Measurements from ENCODE around the gene CHP2.
"Not testable (repeated sequence)": the region's sequence is repeated elsewhere in the genome, so short reads cannot be mapped to it uniquely, and the experiment has no call there.

Gene CHP2

GRCh38 chr16:23754594-23755483 is at the start of gene CHP2:
TSS of gene CHP2 (plus strand) at chr16:23755026. CDS start at chr16:23755050, 24 bp downstream.
- no peak for DNase-seq

GRCh38 chr16:23705517-23705902 is 49.3 kb upstream of the CHP2 start:
- no peak for DNase-seq

- DNase-seq, result no peak
These were observed 48.4 kb upstream of the CHP2 start for GRCh38 chr16:23706439-23706838.

- no peak for DNase-seq
These were observed 45.3 kb upstream of the CHP2 start for GRCh38 chr16:23709536-23709935.

- DNase-seq, result no peak
These were observed 44.8 kb upstream of the CHP2 start for GRCh38 chr16:23710008-23710407.

GRCh38 chr16:23710504-23710903 is 44.3 kb upstream of the CHP2 start:
- no peak for DNase-seq

GRCh38 chr16:23711785-23712184 is 43.0 kb upstream of the CHP2 start:
- DNase-seq, result no peak

- DNase-seq, result no peak
These were observed 41.9 kb upstream of the CHP2 start, which contains the start of gene ERN2 for GRCh38 chr16:23712976-23713375. TSS of gene ERN2 (minus strand) at chr16:23713222. CDS start at chr16:23713187, 35 bp downstream.

- no peak for DNase-seq
These were observed 38.3 kb upstream of the CHP2 start for GRCh38 chr16:23716484-23716883.

GRCh38 chr16:23722613-23723240 is 32.1 kb upstream of the CHP2 start:
- DNase-seq, result not testable (repeated sequence)

- no peak for DNase-seq
These were observed 30.6 kb upstream of the CHP2 start for GRCh38 chr16:23724096-23724784.

GRCh38 chr16:23724785-23725131 is 30.1 kb upstream of the CHP2 start:
- DNase-seq, result no peak

GRCh38 chr16:23726710-23727109 is 28.1 kb upstream of the CHP2 start:
- no peak for DNase-seq

GRCh38 chr16:23728112-23728477 is 26.7 kb upstream of the CHP2 start:
- no peak for DNase-seq

GRCh38 chr16:23729503-23730424 is 25.1 kb upstream of the CHP2 start:
- DNase-seq, result no peak

GRCh38 chr16:23734176-23734893 is 20.5 kb upstream of the CHP2 start:
- DNase-seq, result no peak

- DNase-seq, result not testable (repeated sequence)
These were observed 17.3 kb upstream of the CHP2 start for GRCh38 chr16:23737423-23738028.

- DNase-seq, result no peak
These were observed 15.3 kb upstream of the CHP2 start for GRCh38 chr16:23739516-23739915.

- no peak for DNase-seq
These were observed 13.0 kb upstream of the CHP2 start for GRCh38 chr16:23741675-23742303.

GRCh38 chr16:23742766-23743165 is 12.1 kb upstream of the CHP2 start:
- DNase-seq, result no peak

GRCh38 chr16:23745263-23745662 is 9.6 kb upstream of the CHP2 start:
- no peak for DNase-seq
